GM20431 (cell line): ENCODE data around the gene RIBC2.
"Not testable (repeated sequence)": the region's sequence is repeated elsewhere in the genome, so short reads cannot be mapped to it uniquely, and the experiment has no call there.

Experiments
- in situ Hi-C: fragments of 300-500 bp; cut with MseI, MboI; formaldehyde crosslinking; loops from one replicate; pipeline ENCODE4 v1.15.0; 2020; ENCODE audit warnings: low sequenced_read_pairs; ENCODE audit not compliant: unreplicated experiment

The RIBC2 gene

GRCh38 chr22:45463691-45464090 lies 50.2 kb downstream of the RIBC2 start:
- in situ Hi-C loops, result not testable (repeated sequence)

GRCh38 chr22:45465633-45466032 lies 52.1 kb downstream of the RIBC2 start:
- in situ Hi-C loops, result no loop called here

GRCh38 chr22:45468872-45469271 lies 55.4 kb downstream of the RIBC2 start:
- in situ Hi-C loops, result no loop called here

- in situ Hi-C loops, result no loop called here
These were observed 56.0 kb downstream of the RIBC2 start for GRCh38 chr22:45469281-45470073.

GRCh38 chr22:45470871-45471270 lies 57.4 kb downstream of the RIBC2 start:
- in situ Hi-C loops, result no loop called here

GRCh38 chr22:45472426-45472825 lies 58.9 kb downstream of the RIBC2 start:
- in situ Hi-C loops, result no loop called here

GRCh38 chr22:45473626-45474237 lies 60.2 kb downstream of the RIBC2 start:
- in situ Hi-C loops, result no loop called here

GRCh38 chr22:45475063-45475747 lies 61.7 kb downstream of the RIBC2 start:
- in situ Hi-C loops, result no loop called here

- in situ Hi-C loops, result no loop called here
These were observed 62.5 kb downstream of the RIBC2 start for GRCh38 chr22:45475851-45476514.

GRCh38 chr22:45476814-45477213 lies 63.3 kb downstream of the RIBC2 start:
- in situ Hi-C loops, result no loop called here

GRCh38 chr22:45477366-45478107 lies 64.0 kb downstream of the RIBC2 start:
- in situ Hi-C loops, result no loop called here

- in situ Hi-C loops, result no loop called here
These were observed 64.7 kb downstream of the RIBC2 start for GRCh38 chr22:45478108-45478771.

- in situ Hi-C loops, result no loop called here
These were observed 67.2 kb downstream of the RIBC2 start for GRCh38 chr22:45480717-45481116.

GRCh38 chr22:45481661-45482060 lies 68.2 kb downstream of the RIBC2 start:
- in situ Hi-C loops, result no loop called here
